SK-N-SH (cell line): ENCODE results near the gene DPP4. TPM values are rescaled to one million over a fixed set of nuclear protein-coding genes. Genes with fewer than 3 reads are reported as not detected.

Source experiments
- CTCF ChIA-PET: fragments of 300-600, 350-600 bp; formaldehyde crosslinking; extraction: SDS; loops from one replicate; lab custom pipeline; 2021; lab: Yijun Ruan, JAX
- POLR2A ChIA-PET: fragments of 350-600 bp; sonication (Branson Sonifier 250); formaldehyde crosslinking; extraction: SDS; loops from one replicate; lab custom pipeline; 2020; ENCODE audit warnings: antibody characterized with exemption, inconsistent platforms; lab: Yijun Ruan, JAX
- DNase-seq: peaks from one replicate; pipeline ENCODE4 v3.0.0; 2012
- H2AFZ ChIP-seq: fragments of 200-600 bp; sonication (generic); 2 replicates; pipeline ENCODE4 v1.8.1; 2016; ENCODE audit warnings: antibody characterized with exemption, mild to moderate bottlenecking, low read depth
- H3F3A ChIP-seq: fragments of 200-600 bp; sonication (generic); replicated peaks from 2 replicates; pipeline ENCODE3; 2016; ENCODE audit warnings: antibody characterized with exemption, mild to moderate bottlenecking; ENCODE audit not compliant: insufficient read depth
- H3K27ac ChIP-seq, 2 experiments: fragments of 200-500 bp in 1 of 2; fragments of 200-600 bp in 1 of 2; sonication (Bioruptor generic) in 1 of 2; sonication (generic), shearing (Covaris generic) in 1 of 2; 2 replicates each; pipeline versions ENCODE4 v1.5.1 to v1.6.1; 2014 to 2016; ENCODE audit warnings: low read depth in 2 of 2, inconsistent platforms in 1 of 2, low read length in 1 of 2, mild to moderate bottlenecking in 1 of 2, mixed read lengths in 1 of 2
- H3K27me3 ChIP-seq: fragments of 200-600 bp; sonication (generic), shearing (Covaris generic); 2 replicates; pipeline ENCODE4 v1.6.1; 2016; ENCODE audit warnings: mixed run types; ENCODE audit not compliant: insufficient read depth
- H3K36me3 ChIP-seq, 2 experiments: fragments of 200-500 bp in 1 of 2; fragments of 200-600 bp in 1 of 2; sonication (Bioruptor generic) in 1 of 2; sonication (generic) in 1 of 2; replicated peaks in 1 of 2; 2 replicates each; pipeline versions ENCODE3 to v1.5.1; 2014 to 2016; ENCODE audit warnings: low read length in 1 of 2, mild to moderate bottlenecking in 1 of 2; ENCODE audit not compliant: insufficient read depth in 2 of 2, control insufficient read depth in 1 of 2
- H3K4me1 ChIP-seq, 2 experiments: fragments of 200-500 bp in 1 of 2; fragments of 200-600 bp in 1 of 2; sonication (Bioruptor generic) in 1 of 2; sonication (generic), shearing (Covaris generic) in 1 of 2; 2 replicates each; pipeline versions ENCODE4 v1.5.1 to v1.6.1; 2014 to 2016; ENCODE audit warnings: low read depth in 1 of 2, low read length in 1 of 2, mixed run types in 1 of 2; ENCODE audit not compliant: insufficient read depth in 2 of 2, control insufficient read depth in 1 of 2
- H3K4me2 ChIP-seq: fragments of 200-600 bp; sonication (generic), shearing (Covaris generic); 2 replicates; pipeline ENCODE4 v1.6.1; 2017; ENCODE audit warnings: mixed run types
- H3K4me3 ChIP-seq, 2 experiments: fragments of 200-500 bp in 1 of 2; fragments of 200-600 bp in 1 of 2; sonication (Bioruptor generic) in 1 of 2; sonication (generic), shearing (Covaris generic) in 1 of 2; 2 replicates each; pipeline versions ENCODE4 v1.5.1 to v1.8.1; 2014 to 2016; ENCODE audit warnings: low read depth in 2 of 2, inconsistent platforms in 1 of 2, low read length in 1 of 2, mild to moderate bottlenecking in 1 of 2, mixed read lengths in 1 of 2, moderate library complexity in 1 of 2
- H3K79me2 ChIP-seq: fragments of 200-600 bp; sonication (generic); 2 replicates; pipeline ENCODE4 v1.8.1; 2017; ENCODE audit warnings: mild to moderate bottlenecking; ENCODE audit not compliant: insufficient read depth
- H3K9ac ChIP-seq: fragments of 200-600 bp; sonication (generic); 2 replicates; pipeline ENCODE4 v1.6.1; 2017; ENCODE audit warnings: mixed run types
- H3K9me2 ChIP-seq: fragments of 200-600 bp; sonication (generic); 2 replicates; pipeline ENCODE4 v1.6.1; 2017; ENCODE audit warnings: mixed run types
- H3K9me3 ChIP-seq: fragments of 200-600 bp; sonication (generic); 2 replicates; pipeline ENCODE4 v1.6.1; 2017; ENCODE audit warnings: mixed run types, mild to moderate bottlenecking, moderate library complexity
- H4K20me1 ChIP-seq: fragments of 200-600 bp; sonication (generic); 2 replicates; pipeline ENCODE4 v1.6.1; 2017; ENCODE audit warnings: mild to moderate bottlenecking, mixed run types; ENCODE audit not compliant: insufficient read depth
- CTCF ChIP-seq: fragments of 200-600 bp; sonication (generic); IDR thresholded peaks from 2 replicates; pipeline ENCODE4 v1.6.1; 2017; ENCODE audit warnings: antibody characterized with exemption, mild to moderate bottlenecking, moderate library complexity
- ELF1 ChIP-seq: IDR thresholded peaks from 2 replicates; pipeline ENCODE4 v1.4.0; 2012
- FOSL2 ChIP-seq: IDR thresholded peaks from 2 replicates; pipeline ENCODE4 v1.4.0; 2012; ENCODE audit warnings: low read depth, mild to moderate bottlenecking, moderate library complexity, borderline replicate concordance
- GABPA ChIP-seq: IDR thresholded peaks from 2 replicates; pipeline ENCODE4 v1.4.0; 2012; ENCODE audit warnings: low read depth, mild to moderate bottlenecking
- GATA2 ChIP-seq: sonication (generic); formaldehyde crosslinking; IDR thresholded peaks from 2 replicates; pipeline ENCODE4 v1.5.0; 2020; ENCODE audit warnings: mild to moderate bottlenecking, missing genetic modification reagents
- IRF3 ChIP-seq: fragments of 150-350 bp; IDR thresholded peaks from 2 replicates; pipeline ENCODE4 v1.6.1; 2016; ENCODE audit warnings: mild to moderate bottlenecking, low read depth, low read length
- JUND ChIP-seq: IDR thresholded peaks from 2 replicates; pipeline ENCODE4 v1.4.0; 2012
- MAX ChIP-seq: IDR thresholded peaks from 2 replicates; pipeline ENCODE4 v1.4.0; 2012; ENCODE audit warnings: low read depth
- MEF2A ChIP-seq: IDR thresholded peaks from 2 replicates; pipeline ENCODE4 v1.4.0; 2012; ENCODE audit warnings: low read depth, borderline replicate concordance
- NFIC ChIP-seq: IDR thresholded peaks from 2 replicates; pipeline ENCODE4 v1.4.0; 2012; ENCODE audit warnings: borderline replicate concordance
- PBX3 ChIP-seq: IDR thresholded peaks from 2 replicates; pipeline ENCODE4; 2012
- POLR2AphosphoS5 ChIP-seq: IDR thresholded peaks from 2 replicates; pipeline ENCODE4 v1.6.1; 2012; ENCODE audit warnings: low read depth, low read length
- RXRA ChIP-seq: IDR thresholded peaks from 2 replicates; pipeline ENCODE4 v1.4.0; 2012; ENCODE audit warnings: low read depth, mild to moderate bottlenecking, borderline replicate concordance
- SMC3 ChIP-seq: IDR thresholded peaks from 2 replicates; pipeline ENCODE4 v1.6.1; 2012; ENCODE audit warnings: low read depth, low read length, improper control_type of control experiment
- TAF1 ChIP-seq: IDR thresholded peaks from 2 replicates; pipeline ENCODE4 v1.6.1; 2012; ENCODE audit warnings: low read depth, mild to moderate bottlenecking, low read length, moderate library complexity, borderline replicate concordance
- USF1 ChIP-seq: IDR thresholded peaks from 2 replicates; pipeline ENCODE4 v1.4.0; 2012; ENCODE audit warnings: low read depth, borderline replicate concordance
- USF2 ChIP-seq: fragments of 150-350 bp; IDR thresholded peaks from 2 replicates; pipeline ENCODE4 v1.6.1; 2017; ENCODE audit warnings: antibody characterized with exemption, low read length, low read depth, borderline replicate concordance
- WGBS: methylation state at CpG from one replicate; pipeline ENCODE4 v1.1.6; 2017; ENCODE audit warnings: low lambda C conversion rate; 5-methylcytosine and 5-hydroxymethylcytosine counted together
- polyA plus RNA-seq, 3 experiments: library from polyadenylated mRNA; depleted of rRNA; stranded (reverse); fragments of >200 nt; gene quantifications; 2 replicates each; pipeline ENCODE4 v1.2.3, GENCODE V29; 2012

The DPP4 gene
- polyA plus RNA-seq, 1 of the 3 experiments (the other 2 are of a cell fraction), result 5.0 TPM

GRCh38 chr2:162057426-162057825 is 16.6 kb downstream of the DPP4 start (continued):
- TF ChIP-seq CTCF, result no peak
- TF ChIP-seq ELF1, result no peak

GRCh38 chr2:162056796-162057399 is 17.1 kb downstream of the DPP4 start:
- Histone ChIP-seq H3K4me2 (no peak overlapping the region), H3K27me3 (no peaks in the 10 kb centered on the region), H2AFZ (no peak overlapping the region), H3K4me1 (no peaks in the 10 kb centered on the region), H3K9ac (no peak overlapping the region), H3K9me2 (no peaks in the 10 kb centered on the region), H3K79me2 (no peaks in the 10 kb centered on the region), H3K36me3 (no peaks in the 10 kb centered on the region), H3K4me3 (no peak overlapping the region), H3K27ac (no peak overlapping the region), H3K9me3 (no peaks in the 10 kb centered on the region; the same call in 1 of the 2 replicates), H4K20me1 (no peaks in the 10 kb centered on the region), H3F3A (no peaks in the 10 kb centered on the region)
- POLR2A ChIA-PET, result no interaction called here
- 83% methylated on average over 2 of the region's 2 CpGs for WGBS
- TF ChIP-seq POLR2AphosphoS5 (no peak), MEF2A (no peak), GABPA (no peak), GATA2 (no peak), MAX (no peak), RXRA (no peak), SMC3 (no peak), FOSL2 (no peak), NFIC (no peak), PBX3 (no peak), JUND (no peak), USF2 (no peak), USF1 (no peak), TAF1 (no peak), IRF3 (no peak)
- DNase-seq, result no peak
- CTCF ChIA-PET, result interaction anchor here (0.5 kb wide), 1 partner anchor 455 kb away, joined by 3 read pairs; no protein-coding TSS in a partner anchor
